Loucy (cell line): Measurements from ENCODE around the gene GPC3.

Experiments
- H2AFZ ChIP-seq: fragments of 200-600 bp; sonication (generic); 2 replicates; pipeline ENCODE4 v1.6.0; 2016; ENCODE audit warnings: antibody characterized with exemption, mild to moderate bottlenecking, low read length, moderate library complexity
- H3F3A ChIP-seq: fragments of 200-600 bp; 2 replicates; pipeline ENCODE4 v1.6.0; 2016; ENCODE audit warnings: antibody characterized with exemption, low read depth, mild to moderate bottlenecking
- H3K27me3 ChIP-seq: fragments of 200-600 bp; sonication (generic); 2 replicates; pipeline ENCODE4 v1.6.1; 2014; ENCODE audit warnings: low read length, mild to moderate bottlenecking; ENCODE audit not compliant: insufficient read depth, poor library complexity, severe bottlenecking
- H3K36me3 ChIP-seq: fragments of 200-600 bp; sonication (generic); 2 replicates; pipeline ENCODE4 v1.6.1; 2016; ENCODE audit warnings: low read length; ENCODE audit not compliant: insufficient read depth
- H3K4me1 ChIP-seq: fragments of 200-600 bp; sonication (generic); 2 replicates; pipeline ENCODE4 v1.5.1; 2014; ENCODE audit warnings: low read length, mild to moderate bottlenecking; ENCODE audit not compliant: insufficient read depth, poor library complexity, severe bottlenecking
- H3K4me2 ChIP-seq: fragments of 200-600 bp; sonication (generic); 2 replicates; pipeline ENCODE4 v1.6.0; 2014; ENCODE audit warnings: antibody characterized with exemption, low read length, low read depth, mild to moderate bottlenecking; ENCODE audit not compliant: poor library complexity, severe bottlenecking
- H3K4me3 ChIP-seq: fragments of 200-600 bp; sonication (generic); 2 replicates; pipeline ENCODE4 v1.5.1; 2014; ENCODE audit warnings: low read length, mild to moderate bottlenecking, mixed read lengths; ENCODE audit not compliant: poor library complexity, severe bottlenecking
- H3K79me2 ChIP-seq: fragments of 200-600 bp; sonication (generic); 2 replicates; pipeline ENCODE4 v1.6.1; 2014; ENCODE audit warnings: low read length; ENCODE audit not compliant: insufficient read depth
- H3K9ac ChIP-seq: fragments of 200-600 bp; sonication (generic); 2 replicates; pipeline ENCODE4 v1.6.0; 2014; ENCODE audit warnings: mild to moderate bottlenecking, low read depth, low read length, moderate library complexity; ENCODE audit not compliant: poor library complexity, severe bottlenecking
- H3K9me2 ChIP-seq: fragments of 200-600 bp; sonication (generic); replicated peaks from 2 replicates; pipeline ENCODE4 v1.6.1; 2016; ENCODE audit warnings: low read depth, low read length, mixed read lengths
- H3K9me3 ChIP-seq: fragments of 200-600 bp; sonication (generic); 2 replicates; pipeline ENCODE4 v1.6.1; 2014; ENCODE audit warnings: mild to moderate bottlenecking, antibody characterized with exemption, low read length, low read depth; ENCODE audit not compliant: insufficient read depth
- H4K20me1 ChIP-seq: fragments of 200-600 bp; sonication (generic); 2 replicates; pipeline ENCODE4 v1.6.0; 2014; ENCODE audit warnings: antibody characterized with exemption, low read length, mild to moderate bottlenecking; ENCODE audit not compliant: insufficient read depth, poor library complexity, severe bottlenecking
- EZH2phosphoT487 ChIP-seq: fragments of 200-600 bp; IDR thresholded peaks from 2 replicates; pipeline ENCODE4 v1.6.1; 2018; ENCODE audit warnings: antibody characterized with exemption, mild to moderate bottlenecking, moderate library complexity, borderline replicate concordance
- TF ChIP-seq, protein P1 (sequence below): fragments of 200-600 bp; sonication (generic); conservative IDR thresholded peaks from 2 replicates; pipeline ENCODE4 v1.5.1; 2014; ENCODE audit warnings: mild to moderate bottlenecking, antibody characterized with exemption, low read length

The GPC3 gene

DNA sequence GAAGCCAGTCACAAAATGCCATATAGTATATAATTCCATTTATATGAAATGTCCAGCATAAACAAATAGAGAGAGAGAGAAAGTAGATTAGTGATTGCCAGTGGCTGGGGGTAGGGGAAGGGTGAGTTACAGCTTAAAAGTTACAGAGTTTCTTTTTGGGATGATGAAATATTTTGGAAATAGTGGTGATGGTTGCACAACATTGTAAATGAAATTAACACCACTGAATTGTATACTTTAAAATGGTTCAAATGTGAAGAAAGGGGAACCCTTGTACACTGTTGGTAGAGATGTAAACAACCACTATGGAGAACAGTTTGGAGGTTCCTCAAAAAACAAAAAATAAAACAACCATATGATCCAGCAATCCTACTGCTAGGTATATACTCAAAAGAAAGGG lies 439.0 kb downstream of the GPC3 start:
- Histone ChIP-seq H3K4me2 (no peak overlapping the region), H3K9me3 (no peaks in the 10 kb centered on the region), H3K27me3 (no peaks in the 10 kb centered on the region), H3K79me2 (no peaks in the 10 kb centered on the region), H3F3A (no peaks in the 10 kb centered on the region), H3K36me3 (no peaks in the 10 kb centered on the region), H3K9ac (no peak overlapping the region), H3K4me3 (no peak overlapping the region), H2AFZ (no peak overlapping the region), H3K4me1 (no peaks in the 10 kb centered on the region), H3K9me2 (no peaks in the 10 kb centered on the region), H4K20me1 (no peaks in the 10 kb centered on the region)
- TF ChIP-seq, protein P1, sequence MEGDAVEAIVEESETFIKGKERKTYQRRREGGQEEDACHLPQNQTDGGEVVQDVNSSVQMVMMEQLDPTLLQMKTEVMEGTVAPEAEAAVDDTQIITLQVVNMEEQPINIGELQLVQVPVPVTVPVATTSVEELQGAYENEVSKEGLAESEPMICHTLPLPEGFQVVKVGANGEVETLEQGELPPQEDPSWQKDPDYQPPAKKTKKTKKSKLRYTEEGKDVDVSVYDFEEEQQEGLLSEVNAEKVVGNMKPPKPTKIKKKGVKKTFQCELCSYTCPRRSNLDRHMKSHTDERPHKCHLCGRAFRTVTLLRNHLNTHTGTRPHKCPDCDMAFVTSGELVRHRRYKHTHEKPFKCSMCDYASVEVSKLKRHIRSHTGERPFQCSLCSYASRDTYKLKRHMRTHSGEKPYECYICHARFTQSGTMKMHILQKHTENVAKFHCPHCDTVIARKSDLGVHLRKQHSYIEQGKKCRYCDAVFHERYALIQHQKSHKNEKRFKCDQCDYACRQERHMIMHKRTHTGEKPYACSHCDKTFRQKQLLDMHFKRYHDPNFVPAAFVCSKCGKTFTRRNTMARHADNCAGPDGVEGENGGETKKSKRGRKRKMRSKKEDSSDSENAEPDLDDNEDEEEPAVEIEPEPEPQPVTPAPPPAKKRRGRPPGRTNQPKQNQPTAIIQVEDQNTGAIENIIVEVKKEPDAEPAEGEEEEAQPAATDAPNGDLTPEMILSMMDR: no peak
- no peak for TF ChIP-seq EZH2phosphoT487

DNA sequence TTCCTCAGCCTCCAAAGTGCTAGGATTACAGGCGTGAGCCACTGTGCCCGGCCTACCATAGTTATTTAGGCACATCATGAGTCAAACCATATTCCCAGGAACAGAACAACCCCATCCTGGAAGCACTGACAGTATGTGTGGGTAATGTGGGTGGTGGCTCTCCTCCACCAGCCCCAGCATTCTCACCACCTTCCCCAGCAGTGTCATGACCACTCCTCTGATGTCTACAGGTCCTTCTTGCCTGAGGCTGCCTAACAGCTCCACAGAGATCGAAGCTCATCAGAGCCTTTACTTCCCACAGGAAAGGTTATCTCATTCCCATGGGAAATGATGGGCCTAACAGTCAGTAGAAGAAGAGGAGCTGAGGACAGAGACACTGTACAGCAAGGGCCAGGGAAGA lies 440.6 kb downstream of the GPC3 start:
- Histone ChIP-seq H3K27me3 (no peaks in the 10 kb centered on the region), H4K20me1 (no peaks in the 10 kb centered on the region), H3K4me2 (no peak overlapping the region), H3F3A (no peaks in the 10 kb centered on the region), H3K4me3 (no peak overlapping the region), H3K9me3 (no peaks in the 10 kb centered on the region), H3K9me2 (no peaks in the 10 kb centered on the region), H3K9ac (no peak overlapping the region), H2AFZ (no peak overlapping the region), H3K36me3 (no peaks in the 10 kb centered on the region), H3K79me2 (no peaks in the 10 kb centered on the region), H3K4me1 (no peaks in the 10 kb centered on the region)
- no peak for TF ChIP-seq EZH2phosphoT487
- TF ChIP-seq, protein P1: no peak

DNA sequence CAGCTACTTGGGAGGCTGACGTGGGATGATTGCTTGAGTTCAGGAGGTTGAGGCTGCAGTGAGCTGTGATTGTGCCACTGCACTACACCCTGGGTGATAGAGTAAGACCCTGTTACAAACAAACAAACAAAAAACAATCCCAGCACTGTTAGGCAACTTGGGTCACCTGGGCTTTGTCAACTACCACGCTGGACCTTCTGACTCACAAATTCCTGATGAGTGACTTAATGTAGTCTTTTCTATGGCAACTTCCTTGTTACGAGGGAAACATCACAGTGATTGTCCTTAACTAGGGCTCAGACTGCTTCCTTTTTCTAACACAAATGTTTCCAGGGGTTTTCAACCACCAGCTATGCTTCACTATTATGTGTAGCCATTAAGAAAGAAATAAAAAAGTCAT lies 441.3 kb downstream of the GPC3 start:
- Histone ChIP-seq H3K27me3 (no peaks in the 10 kb centered on the region), H4K20me1 (no peaks in the 10 kb centered on the region), H3K36me3 (no peaks in the 10 kb centered on the region), H3K4me1 (no peaks in the 10 kb centered on the region), H3K4me2 (no peak overlapping the region), H3K9me2 (no peaks in the 10 kb centered on the region), H3F3A (no peaks in the 10 kb centered on the region), H3K9me3 (no peaks in the 10 kb centered on the region), H2AFZ (no peak overlapping the region), H3K9ac (no peak overlapping the region), H3K4me3 (no peak overlapping the region), H3K79me2 (no peaks in the 10 kb centered on the region)
- no peak for TF ChIP-seq EZH2phosphoT487
- TF ChIP-seq, protein P1: no peak
